Loucy (cell line): ENCODE measurements around the gene FAM107B.

Experiments
- H2AFZ ChIP-seq: fragments of 200-600 bp; sonication (generic); 2 replicates; pipeline ENCODE4 v1.6.0; 2016; ENCODE audit warnings: antibody characterized with exemption, mild to moderate bottlenecking, low read length, moderate library complexity
- H3F3A ChIP-seq: fragments of 200-600 bp; 2 replicates; pipeline ENCODE4 v1.6.0; 2016; ENCODE audit warnings: antibody characterized with exemption, low read depth, mild to moderate bottlenecking
- H3K27me3 ChIP-seq: fragments of 200-600 bp; sonication (generic); 2 replicates; pipeline ENCODE4 v1.6.1; 2014; ENCODE audit warnings: low read length, mild to moderate bottlenecking; ENCODE audit not compliant: insufficient read depth, poor library complexity, severe bottlenecking
- H3K36me3 ChIP-seq: fragments of 200-600 bp; sonication (generic); 2 replicates; pipeline ENCODE4 v1.6.1; 2016; ENCODE audit warnings: low read length; ENCODE audit not compliant: insufficient read depth
- H3K4me1 ChIP-seq: fragments of 200-600 bp; sonication (generic); 2 replicates; pipeline ENCODE4 v1.5.1; 2014; ENCODE audit warnings: low read length, mild to moderate bottlenecking; ENCODE audit not compliant: insufficient read depth, poor library complexity, severe bottlenecking
- H3K4me2 ChIP-seq: fragments of 200-600 bp; sonication (generic); 2 replicates; pipeline ENCODE4 v1.6.0; 2014; ENCODE audit warnings: antibody characterized with exemption, low read length, low read depth, mild to moderate bottlenecking; ENCODE audit not compliant: poor library complexity, severe bottlenecking
- H3K4me3 ChIP-seq: fragments of 200-600 bp; sonication (generic); 2 replicates; pipeline ENCODE4 v1.5.1; 2014; ENCODE audit warnings: low read length, mild to moderate bottlenecking, mixed read lengths; ENCODE audit not compliant: poor library complexity, severe bottlenecking
- H3K79me2 ChIP-seq: fragments of 200-600 bp; sonication (generic); 2 replicates; pipeline ENCODE4 v1.6.1; 2014; ENCODE audit warnings: low read length; ENCODE audit not compliant: insufficient read depth
- H3K9ac ChIP-seq: fragments of 200-600 bp; sonication (generic); 2 replicates; pipeline ENCODE4 v1.6.0; 2014; ENCODE audit warnings: mild to moderate bottlenecking, low read depth, low read length, moderate library complexity; ENCODE audit not compliant: poor library complexity, severe bottlenecking
- H3K9me2 ChIP-seq: fragments of 200-600 bp; sonication (generic); replicated peaks from 2 replicates; pipeline ENCODE4 v1.6.1; 2016; ENCODE audit warnings: low read depth, low read length, mixed read lengths
- H3K9me3 ChIP-seq: fragments of 200-600 bp; sonication (generic); 2 replicates; pipeline ENCODE4 v1.6.1; 2014; ENCODE audit warnings: mild to moderate bottlenecking, antibody characterized with exemption, low read length, low read depth; ENCODE audit not compliant: insufficient read depth
- H4K20me1 ChIP-seq: fragments of 200-600 bp; sonication (generic); 2 replicates; pipeline ENCODE4 v1.6.0; 2014; ENCODE audit warnings: antibody characterized with exemption, low read length, mild to moderate bottlenecking; ENCODE audit not compliant: insufficient read depth, poor library complexity, severe bottlenecking
- CTCF ChIP-seq: fragments of 200-600 bp; sonication (generic); conservative IDR thresholded peaks from 2 replicates; pipeline ENCODE4 v1.5.1; 2014; ENCODE audit warnings: mild to moderate bottlenecking, antibody characterized with exemption, low read length
- EZH2phosphoT487 ChIP-seq: fragments of 200-600 bp; IDR thresholded peaks from 2 replicates; pipeline ENCODE4 v1.6.1; 2018; ENCODE audit warnings: antibody characterized with exemption, mild to moderate bottlenecking, moderate library complexity, borderline replicate concordance

FAM107B gene

GRCh38 chr10:14487488-14487883, 287.2 kb downstream of the FAM107B start:
- no peaks in the 10 kb centered on the region for H3K36me3 ChIP-seq
- no peaks in the 10 kb centered on the region for H4K20me1 ChIP-seq
- H3K9me3 ChIP-seq = no peaks in the 10 kb centered on the region
- H3K4me3 ChIP-seq = no peak overlapping the region
- no peak overlapping the region for H3K4me2 ChIP-seq
- H3K27me3 ChIP-seq = no peaks in the 10 kb centered on the region
- H3K79me2 ChIP-seq = no peaks in the 10 kb centered on the region
- no peaks in the 10 kb centered on the region for H3F3A ChIP-seq
- TF ChIP-seq CTCF (no peak), EZH2phosphoT487 (no peak)
- no peaks in the 10 kb centered on the region for H3K4me1 ChIP-seq
- no peaks in the 10 kb centered on the region for H3K9me2 ChIP-seq
- H2AFZ ChIP-seq = no peak overlapping the region
- no peak overlapping the region for H3K9ac ChIP-seq

DNA sequence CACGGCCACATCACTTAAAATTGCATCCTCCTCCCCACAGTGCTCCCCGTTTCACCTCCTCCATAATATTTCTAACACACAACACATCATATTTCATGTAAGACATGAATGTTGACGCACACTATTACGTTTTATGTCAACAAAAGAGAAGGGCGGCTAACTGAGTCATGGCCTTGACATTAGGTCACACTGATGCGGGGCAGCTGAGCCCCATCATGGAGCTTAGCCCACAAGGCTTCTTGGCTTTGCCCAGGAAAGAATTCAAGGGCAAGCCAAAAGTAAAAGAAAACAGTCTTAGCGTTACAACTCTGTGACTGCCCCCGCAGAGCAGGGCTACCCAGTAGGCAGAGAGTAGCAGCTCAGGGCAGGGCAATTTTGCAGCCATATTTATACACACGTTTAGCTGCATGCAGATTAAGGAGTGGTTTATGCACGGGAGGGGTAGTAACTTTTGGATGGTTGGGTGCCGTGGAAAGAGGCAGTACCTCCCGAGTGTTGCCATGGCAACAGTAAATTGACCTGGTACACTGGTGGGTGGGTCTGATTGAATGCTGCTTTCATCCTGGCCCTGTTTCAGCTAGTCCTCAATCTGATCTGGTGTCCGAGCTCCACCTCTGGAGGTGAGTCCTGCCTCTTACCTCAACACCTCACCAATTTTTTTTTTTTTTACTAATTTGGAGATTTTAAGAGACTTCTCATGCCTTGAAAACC, 287.8 kb downstream of the FAM107B start:
- no peaks in the 10 kb centered on the region for H3K36me3 ChIP-seq
- no peaks in the 10 kb centered on the region for H3K9me3 ChIP-seq
- TF ChIP-seq CTCF (no peak), EZH2phosphoT487 (no peak)
- no peak overlapping the region for H3K4me2 ChIP-seq
- no peaks in the 10 kb centered on the region for H3K4me1 ChIP-seq
- no peak overlapping the region for H2AFZ ChIP-seq
- no peaks in the 10 kb centered on the region for H4K20me1 ChIP-seq
- H3F3A ChIP-seq = no peaks in the 10 kb centered on the region
- H3K79me2 ChIP-seq = no peaks in the 10 kb centered on the region
- H3K9ac ChIP-seq = no peak overlapping the region
- H3K4me3 ChIP-seq = no peak overlapping the region
- H3K27me3 ChIP-seq = no peaks in the 10 kb centered on the region
- no peaks in the 10 kb centered on the region for H3K9me2 ChIP-seq

GRCh38 chr10:14485986-14486385, 288.7 kb downstream of the FAM107B start:
- Histone ChIP-seq H2AFZ (no peak overlapping the region), H3K9me3 (no peaks in the 10 kb centered on the region), H3F3A (no peaks in the 10 kb centered on the region), H3K4me1 (no peaks in the 10 kb centered on the region), H3K27me3 (no peaks in the 10 kb centered on the region), H3K36me3 (no peaks in the 10 kb centered on the region), H3K9ac (no peak overlapping the region), H4K20me1 (no peaks in the 10 kb centered on the region), H3K9me2 (no peaks in the 10 kb centered on the region), H3K79me2 (no peaks in the 10 kb centered on the region), H3K4me2 (no peak overlapping the region), H3K4me3 (no peak overlapping the region)
- no peak for TF ChIP-seq CTCF
- no peak for TF ChIP-seq EZH2phosphoT487
